B cell (primary cell): ENCODE results near the gene DUSP16. TPM values are rescaled to one million over a fixed set of nuclear protein-coding genes. Genes with fewer than 3 reads are reported as not detected.

Experiments
- ATAC-seq: fragments of 200-7000 bp; cut with Tn5 transposase; one replicate; pipeline ENCODE4 v1.10.0; 2021; ENCODE audit warnings: low read depth, mild to moderate bottlenecking, moderate number of reproducible peaks, moderate library complexity
- CTCF ChIA-PET: fragments of 350-600 bp; sonication (Branson Sonifier 250); formaldehyde crosslinking; loops from one replicate; lab custom pipeline; 2021; ENCODE audit warnings: antibody characterized with exemption, inconsistent platforms; lab: Charles Lee
- POLR2A ChIA-PET: fragments of 350-600 bp; sonication (Branson Sonifier 250); formaldehyde crosslinking; loops from one replicate; lab custom pipeline; 2021; ENCODE audit warnings: antibody characterized with exemption; lab: Charles Lee
- DNase-seq: peaks from one replicate; pipeline ENCODE4 v3.0.0; 2013
- H2AFZ ChIP-seq: 2 replicates; pipeline ENCODE4 v1.6.1; 2012; ENCODE audit warnings: mild to moderate bottlenecking, low read depth, low read length; ENCODE audit not compliant: insufficient read depth, poor library complexity, severe bottlenecking
- H3K27ac ChIP-seq, 2 donors: 1 replicate in 1 of 2; 2 replicates in 1 of 2; pipeline ENCODE4 v1.5.1; 2012 to 2013; ENCODE audit warnings: low read length in 2 of 2, mild to moderate bottlenecking in 2 of 2, moderate library complexity in 1 of 2
- H3K27me3 ChIP-seq, 4 experiments: fragments of 200-600 bp in 1 of 4; sonication (generic) in 1 of 4; replicated peaks in 1 of 4; 1 replicate in 2 of 4; 2 replicates in 2 of 4; pipeline versions ENCODE4 v1.6.1 to v1.7.0; 2013 to 2016; ENCODE audit warnings: low read length in 3 of 4, mild to moderate bottlenecking in 2 of 4, mixed read lengths in 1 of 4, moderate library complexity in 1 of 4; ENCODE audit not compliant: insufficient read depth in 4 of 4, control insufficient read depth in 3 of 4; ENCODE audit errors: control extremely low read depth in 1 of 4
- H3K36me3 ChIP-seq, 2 experiments: replicated peaks in 1 of 2; 1 replicate in 1 of 2; 2 replicates in 1 of 2; pipeline versions ENCODE4 v1.6.1 to v1.7.1; 2013; ENCODE audit warnings: low read length in 1 of 2; ENCODE audit not compliant: insufficient read depth in 2 of 2, control insufficient read depth in 1 of 2; ENCODE audit errors: control extremely low read depth in 1 of 2, extremely low read depth in 1 of 2
- H3K4me1 ChIP-seq, 2 donors: fragments of 200-600 bp in 1 of 2; sonication (generic) in 1 of 2; 1 replicate in 1 of 2; 2 replicates in 1 of 2; pipeline versions ENCODE4 v1.5.1 to v1.6.1; 2013 to 2017; ENCODE audit warnings: low read length in 2 of 2; ENCODE audit not compliant: control insufficient read depth in 2 of 2, insufficient read depth in 2 of 2
- H3K4me2 ChIP-seq: replicated peaks from 2 replicates; pipeline ENCODE3; 2012; ENCODE audit warnings: mild to moderate bottlenecking, low read depth, low read length; ENCODE audit not compliant: poor library complexity, severe bottlenecking
- H3K4me3 ChIP-seq, 5 experiments: fragments of 200-600 bp in 1 of 5; sonication (generic) in 1 of 5; 1 replicate in 3 of 5; 2 replicates in 2 of 5; pipeline versions ENCODE4 v1.5.1 to v1.7.0; 2011 to 2016; ENCODE audit warnings: low read length in 4 of 5, mild to moderate bottlenecking in 4 of 5, low read depth in 2 of 5, control low read depth in 1 of 5, moderate library complexity in 1 of 5; ENCODE audit not compliant: insufficient read depth in 1 of 5; ENCODE audit errors: control extremely low read depth in 1 of 5, extremely low read depth in 1 of 5
- H3K79me2 ChIP-seq: fragments of 200-600 bp; sonication (generic); one replicate; pipeline ENCODE4 v1.6.0; 2016; ENCODE audit warnings: low read length; ENCODE audit not compliant: control insufficient read depth, insufficient read depth
- H3K9ac ChIP-seq: fragments of 200-600 bp; sonication (generic); 2 replicates; pipeline ENCODE4 v1.6.1; 2017; ENCODE audit warnings: mild to moderate bottlenecking, low read length, moderate library complexity
- H3K9me3 ChIP-seq, 3 donors: one replicate each; pipeline versions ENCODE4 v1.6.1 to v1.7.1; 2013; ENCODE audit warnings: low read length in 2 of 3; ENCODE audit not compliant: control insufficient read depth in 2 of 3, insufficient read depth in 1 of 3; ENCODE audit errors: control extremely low read depth in 1 of 3
- H4K20me1 ChIP-seq: 2 replicates; pipeline ENCODE4 v1.6.0; 2012; ENCODE audit warnings: mild to moderate bottlenecking, low read length; ENCODE audit not compliant: insufficient read depth, control insufficient read depth, poor library complexity, severe bottlenecking
- H3K27ac Mint-ChIP-seq: one replicate; pipeline ENCODE4 v1.8.0; 2021; ENCODE audit warnings: mixed read lengths
- H3K27me3 Mint-ChIP-seq: one replicate; pipeline ENCODE4 v1.8.0; 2021; ENCODE audit warnings: mixed read lengths
- H3K4me1 Mint-ChIP-seq: one replicate; pipeline ENCODE4 v1.8.0; 2021; ENCODE audit warnings: mixed read lengths
- H3K4me3 Mint-ChIP-seq: one replicate; pipeline ENCODE4 v1.8.0; 2021; ENCODE audit warnings: mixed read lengths
- H3K9me3 Mint-ChIP-seq: one replicate; pipeline ENCODE4 v1.8.0; 2022; ENCODE audit warnings: mixed read lengths; ENCODE audit not compliant: insufficient read depth
- CTCF ChIP-seq: fragments of 200-600 bp; IDR thresholded peaks from one replicate; pipeline ENCODE4 v1.8.0; 2022; ENCODE audit warnings: antibody characterized with exemption, mild to moderate bottlenecking
- EZH2 ChIP-seq: IDR thresholded peaks from 2 replicates; pipeline ENCODE4 v1.6.1; 2012; ENCODE audit warnings: borderline replicate concordance, low read depth, mild to moderate bottlenecking, moderate library complexity, low read length; ENCODE audit not compliant: insufficient read depth, poor library complexity, severe bottlenecking
- WGBS: methylation state at CpG from one replicate; pipeline ENCODE4 v1.1.5; 2013; ENCODE audit warnings: missing lambda C conversion rate; ENCODE audit not compliant: insufficient coverage; 5-methylcytosine and 5-hydroxymethylcytosine counted together
- intact Hi-C: fragments of 100-400 bp; cut with micrococcal nuclease; formaldehyde crosslinking; loops from one replicate; pipeline ENCODE4 v1.10.0; 2022
- polyA plus RNA-seq: library from polyadenylated mRNA; depleted of rRNA; stranded (reverse); fragments of >200 nt; gene quantifications from 2 replicates; pipeline ENCODE4 v1.2.3, GENCODE V29; 2012
- total RNA-seq, 2 donors: library from RNA; stranded (reverse); fragments of 120-200 nt in 1 of 2; gene quantifications; 1 replicate in 1 of 2; 2 replicates in 1 of 2; pipeline versions ENCODE4 v1.2.3 to v1.2.4, GENCODE V29; 2013 to 2022

Gene DUSP16
- total and polyA plus RNA-seq, 2 donors (not counting 1 experiment from before 2014, with no cell fraction given) = 0.37 to 5.6 TPM

- H3K27ac ChIP-seq = no peak overlapping the region
- no peaks in the 10 kb centered on the region for H3K9me3 Mint-ChIP-seq
- no peaks in the 10 kb centered on the region for H4K20me1 ChIP-seq
- H3K9me3 ChIP-seq = no peaks in the 10 kb centered on the region
- H3K27me3 ChIP-seq = no peaks in the 10 kb centered on the region
- H3K9ac ChIP-seq = no peak overlapping the region
- DNase-seq = no peak
- no peak overlapping the region for H3K4me3 Mint-ChIP-seq
- H3K4me1 Mint-ChIP-seq = peaks cover 8% of the 10 kb centered on the region
- no peak overlapping the region for H3K27ac Mint-ChIP-seq
- CTCF ChIA-PET = no interaction called here
- 100% methylated on average over 1 of the region's 3 CpGs for WGBS
- H3K79me2 ChIP-seq = no peaks in the 10 kb centered on the region
- H3K4me3 ChIP-seq = no peak overlapping the region
- intact Hi-C loops = no loop called here
- no peak overlapping the region for H3K4me2 ChIP-seq
- no peak for ATAC-seq
- no peak overlapping the region for H2AFZ ChIP-seq
- no peaks in the 10 kb centered on the region for H3K36me3 ChIP-seq
- POLR2A ChIA-PET = interaction anchor here (0.6 kb wide), 1 partner anchor 16 kb away, joined by 6 read pairs; no protein-coding TSS in a partner anchor
- peaks cover 0 to 4% of the 10 kb centered on the region in 2 donors for H3K4me1 ChIP-seq
- H3K27me3 Mint-ChIP-seq = no peaks in the 10 kb centered on the region
- no peak for TF ChIP-seq EZH2
- no peak for TF ChIP-seq CTCF
These were observed 61.5 kb downstream of the DUSP16 start for GRCh38 chr12:12501121-12501520.

- H3K27ac Mint-ChIP-seq = no peak overlapping the region
- H3K4me1 Mint-ChIP-seq = peaks cover 1% of the 10 kb centered on the region
- no peak overlapping the region for H2AFZ ChIP-seq
- no peaks in the 10 kb centered on the region for H3K9me3 ChIP-seq
- H3K79me2 ChIP-seq = no peaks in the 10 kb centered on the region
- ATAC-seq (no peak), DNase-seq (no peak)
- H3K4me3 Mint-ChIP-seq = no peak overlapping the region
- H3K9ac ChIP-seq = no peak overlapping the region
- ChIA-PET CTCF (no interaction called here), POLR2A (no interaction called here)
- TF ChIP-seq CTCF (no peak), EZH2 (no peak)
- H3K27me3 Mint-ChIP-seq = no peaks in the 10 kb centered on the region
- no peak overlapping the region for H3K27ac ChIP-seq
- no peak overlapping the region for H3K4me2 ChIP-seq
- H3K36me3 ChIP-seq = no peaks in the 10 kb centered on the region
- H4K20me1 ChIP-seq = no peaks in the 10 kb centered on the region
- WGBS = 89% methylated on average over 4 of the region's 5 CpGs
- no peak overlapping the region for H3K4me3 ChIP-seq
- H3K4me1 ChIP-seq = no peaks in the 10 kb centered on the region
- intact Hi-C loops = no loop called here
- H3K9me3 Mint-ChIP-seq = no peaks in the 10 kb centered on the region
- H3K27me3 ChIP-seq = no peaks in the 10 kb centered on the region
These were observed 62.6 kb downstream of the DUSP16 start for GRCh38 chr12:12499909-12500604.
